HL-60 (cell line): ENCODE measurements around the gene B3GALNT2.

Experiments used
- GABPA ChIP-seq: IDR thresholded peaks from 2 replicates; pipeline ENCODE4 v1.6.1; 2012; ENCODE audit warnings: low read depth
- POLR2AphosphoS5 ChIP-seq: IDR thresholded peaks from 2 replicates; pipeline ENCODE4 v1.6.1; 2012; ENCODE audit warnings: low read depth
- SPI1 ChIP-seq: IDR thresholded peaks from 2 replicates; pipeline ENCODE4 v1.6.1; 2012; ENCODE audit warnings: low read depth, mild to moderate bottlenecking, borderline replicate concordance
- TF ChIP-seq, protein P1 (sequence below): IDR thresholded peaks from 2 replicates; pipeline ENCODE4 v1.6.1; 2012; ENCODE audit warnings: low read depth; ENCODE audit not compliant: insufficient replicate concordance
- TF ChIP-seq, protein P2 (sequence below): IDR thresholded peaks from one replicate; pipeline ENCODE4 v1.5.1; 2011; ENCODE audit warnings: low read length, control low read depth, inconsistent platforms; ENCODE audit not compliant: insufficient read depth

DNA sequence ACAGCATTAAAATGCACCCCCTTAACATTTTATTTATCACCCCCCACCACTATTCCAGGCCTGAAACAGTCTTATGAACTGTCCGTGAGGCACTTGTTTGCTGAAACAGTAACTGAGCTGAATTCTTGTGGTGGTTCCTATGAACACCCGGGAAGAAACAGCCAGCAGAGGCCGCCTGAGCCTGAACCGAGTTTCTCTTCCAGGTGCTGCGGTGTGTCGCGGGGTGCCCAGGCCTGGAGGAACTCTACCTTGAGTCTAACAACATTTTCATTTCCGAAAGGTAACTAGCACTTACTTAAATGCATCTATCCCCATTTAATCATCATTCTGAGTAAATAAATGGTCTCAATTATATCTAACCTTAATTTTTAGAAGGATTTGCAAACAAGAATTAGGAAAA, 70.3 kb downstream of the B3GALNT2 start:
- TF ChIP-seq, protein P1, sequence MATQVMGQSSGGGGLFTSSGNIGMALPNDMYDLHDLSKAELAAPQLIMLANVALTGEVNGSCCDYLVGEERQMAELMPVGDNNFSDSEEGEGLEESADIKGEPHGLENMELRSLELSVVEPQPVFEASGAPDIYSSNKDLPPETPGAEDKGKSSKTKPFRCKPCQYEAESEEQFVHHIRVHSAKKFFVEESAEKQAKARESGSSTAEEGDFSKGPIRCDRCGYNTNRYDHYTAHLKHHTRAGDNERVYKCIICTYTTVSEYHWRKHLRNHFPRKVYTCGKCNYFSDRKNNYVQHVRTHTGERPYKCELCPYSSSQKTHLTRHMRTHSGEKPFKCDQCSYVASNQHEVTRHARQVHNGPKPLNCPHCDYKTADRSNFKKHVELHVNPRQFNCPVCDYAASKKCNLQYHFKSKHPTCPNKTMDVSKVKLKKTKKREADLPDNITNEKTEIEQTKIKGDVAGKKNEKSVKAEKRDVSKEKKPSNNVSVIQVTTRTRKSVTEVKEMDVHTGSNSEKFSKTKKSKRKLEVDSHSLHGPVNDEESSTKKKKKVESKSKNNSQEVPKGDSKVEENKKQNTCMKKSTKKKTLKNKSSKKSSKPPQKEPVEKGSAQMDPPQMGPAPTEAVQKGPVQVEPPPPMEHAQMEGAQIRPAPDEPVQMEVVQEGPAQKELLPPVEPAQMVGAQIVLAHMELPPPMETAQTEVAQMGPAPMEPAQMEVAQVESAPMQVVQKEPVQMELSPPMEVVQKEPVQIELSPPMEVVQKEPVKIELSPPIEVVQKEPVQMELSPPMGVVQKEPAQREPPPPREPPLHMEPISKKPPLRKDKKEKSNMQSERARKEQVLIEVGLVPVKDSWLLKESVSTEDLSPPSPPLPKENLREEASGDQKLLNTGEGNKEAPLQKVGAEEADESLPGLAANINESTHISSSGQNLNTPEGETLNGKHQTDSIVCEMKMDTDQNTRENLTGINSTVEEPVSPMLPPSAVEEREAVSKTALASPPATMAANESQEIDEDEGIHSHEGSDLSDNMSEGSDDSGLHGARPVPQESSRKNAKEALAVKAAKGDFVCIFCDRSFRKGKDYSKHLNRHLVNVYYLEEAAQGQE: no peak
- TF ChIP-seq, protein P2, sequence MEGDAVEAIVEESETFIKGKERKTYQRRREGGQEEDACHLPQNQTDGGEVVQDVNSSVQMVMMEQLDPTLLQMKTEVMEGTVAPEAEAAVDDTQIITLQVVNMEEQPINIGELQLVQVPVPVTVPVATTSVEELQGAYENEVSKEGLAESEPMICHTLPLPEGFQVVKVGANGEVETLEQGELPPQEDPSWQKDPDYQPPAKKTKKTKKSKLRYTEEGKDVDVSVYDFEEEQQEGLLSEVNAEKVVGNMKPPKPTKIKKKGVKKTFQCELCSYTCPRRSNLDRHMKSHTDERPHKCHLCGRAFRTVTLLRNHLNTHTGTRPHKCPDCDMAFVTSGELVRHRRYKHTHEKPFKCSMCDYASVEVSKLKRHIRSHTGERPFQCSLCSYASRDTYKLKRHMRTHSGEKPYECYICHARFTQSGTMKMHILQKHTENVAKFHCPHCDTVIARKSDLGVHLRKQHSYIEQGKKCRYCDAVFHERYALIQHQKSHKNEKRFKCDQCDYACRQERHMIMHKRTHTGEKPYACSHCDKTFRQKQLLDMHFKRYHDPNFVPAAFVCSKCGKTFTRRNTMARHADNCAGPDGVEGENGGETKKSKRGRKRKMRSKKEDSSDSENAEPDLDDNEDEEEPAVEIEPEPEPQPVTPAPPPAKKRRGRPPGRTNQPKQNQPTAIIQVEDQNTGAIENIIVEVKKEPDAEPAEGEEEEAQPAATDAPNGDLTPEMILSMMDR: no peak
- TF ChIP-seq POLR2AphosphoS5: no peak
- TF ChIP-seq GABPA: no peak
- no peak for TF ChIP-seq SPI1
